ENCODE data around the gene LRRC7.

DNA sequence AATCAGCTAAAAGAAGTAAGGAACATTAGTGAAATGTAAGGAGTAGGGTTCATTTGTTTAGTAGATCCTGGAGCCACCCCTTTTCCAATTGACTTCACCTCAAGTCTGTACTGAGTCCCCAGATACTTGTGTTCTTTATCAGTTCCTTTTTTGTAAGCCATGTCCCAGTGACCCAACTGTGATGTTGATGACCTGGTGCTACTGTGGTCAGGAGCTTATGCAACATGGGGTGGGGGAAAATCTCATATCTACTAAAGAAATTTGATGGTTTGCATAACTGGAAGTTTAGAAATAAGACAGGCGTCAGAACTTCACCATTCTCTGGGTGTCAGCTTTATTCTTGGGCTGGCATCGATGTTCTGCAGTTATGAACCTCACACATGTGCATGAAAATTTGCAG lies 120.5 kb downstream of the LRRC7 start:
- TF ChIP-seq POLR2A (IDR thresholded peaks at IDR 0.05; ENCODE audit: low read length) (no peak), GATA1 (IDR thresholded peaks at IDR 0.05; ENCODE audit: low read depth, low read length) (no peak)

All from erythroblast (primary cell).